Retina (tissue), 1 donor: ENCODE results near the gene CPSF2.

Experiments used
- DNase-seq: peaks from one replicate; pipeline ENCODE4 v3.0.0-alpha.2; 2016

The CPSF2 gene

GRCh38 chr14:92121670-92122350 is at the start of gene CPSF2, which contains the start of gene NDUFB1:
Gene CPSF2 (plus strand): TSS chr14:92121969. CDS start chr14:92130985, 9,016 bp downstream.
Gene NDUFB1 (minus strand): TSS chr14:92121706. CDS start chr14:92117637, 4,069 bp downstream.
- DNase-seq: peak; percentile 99

GRCh38 chr14:92074555-92074954 is 47.2 kb upstream of the CPSF2 start:
- DNase-seq: no peak

- no peak for DNase-seq
Measured at GRCh38 chr14:92088494-92088893, 33.3 kb upstream of the CPSF2 start.

- no peak for DNase-seq
Measured at GRCh38 chr14:92093320-92093719, 28.4 kb upstream of the CPSF2 start.

GRCh38 chr14:92099802-92100201 is 22.0 kb upstream of the CPSF2 start:
- DNase-seq: no peak

GRCh38 chr14:92103363-92103989 is 18.3 kb upstream of the CPSF2 start:
- no peak for DNase-seq

- no peak for DNase-seq
Measured at GRCh38 chr14:92105073-92105892, 16.5 kb upstream of the CPSF2 start.

GRCh38 chr14:92105893-92106142 is 16.0 kb upstream of the CPSF2 start:
- DNase-seq: no peak

GRCh38 chr14:92106143-92106926 is 15.4 kb upstream of the CPSF2 start, which contains the start of gene ATXN3:
Gene ATXN3 (minus strand): TSS chr14:92106582. CDS start chr14:92106552, 30 bp downstream.
- peak; percentile 92 for DNase-seq

- DNase-seq: no peak
Measured at GRCh38 chr14:92108345-92109254, 13.2 kb upstream of the CPSF2 start.

GRCh38 chr14:92109490-92109889 is 12.3 kb upstream of the CPSF2 start:
- no peak for DNase-seq

GRCh38 chr14:92121207-92121669 is 531 bp upstream of the CPSF2 start:
- DNase-seq: no peak

GRCh38 chr14:92122351-92122677 is 545 bp downstream of the CPSF2 start:
- DNase-seq: no peak

- no peak for DNase-seq
Measured at GRCh38 chr14:92122761-92123160, 992 bp downstream of the CPSF2 start.

GRCh38 chr14:92134456-92134855 is 12.7 kb downstream of the CPSF2 start:
- no peak for DNase-seq

- DNase-seq: peak; percentile 6
Measured at GRCh38 chr14:92135269-92135668, 13.5 kb downstream of the CPSF2 start.

GRCh38 chr14:92143309-92143708 is 21.5 kb downstream of the CPSF2 start:
- no peak for DNase-seq

- no peak for DNase-seq
Measured at GRCh38 chr14:92143962-92144361, 22.2 kb downstream of the CPSF2 start.

- DNase-seq: no peak
Measured at GRCh38 chr14:92144708-92145107, 22.9 kb downstream of the CPSF2 start.

GRCh38 chr14:92153581-92153980 is 31.8 kb downstream of the CPSF2 start:
- no peak for DNase-seq

- DNase-seq: no peak
Measured at GRCh38 chr14:92154283-92154942, 32.6 kb downstream of the CPSF2 start.
